Measurements from ENCODE around the gene LSMEM2.
"Not testable (repeated sequence)": the region's sequence is repeated elsewhere in the genome, so short reads cannot be mapped to it uniquely, and the experiment has no call there.

Gene LSMEM2

DNA sequence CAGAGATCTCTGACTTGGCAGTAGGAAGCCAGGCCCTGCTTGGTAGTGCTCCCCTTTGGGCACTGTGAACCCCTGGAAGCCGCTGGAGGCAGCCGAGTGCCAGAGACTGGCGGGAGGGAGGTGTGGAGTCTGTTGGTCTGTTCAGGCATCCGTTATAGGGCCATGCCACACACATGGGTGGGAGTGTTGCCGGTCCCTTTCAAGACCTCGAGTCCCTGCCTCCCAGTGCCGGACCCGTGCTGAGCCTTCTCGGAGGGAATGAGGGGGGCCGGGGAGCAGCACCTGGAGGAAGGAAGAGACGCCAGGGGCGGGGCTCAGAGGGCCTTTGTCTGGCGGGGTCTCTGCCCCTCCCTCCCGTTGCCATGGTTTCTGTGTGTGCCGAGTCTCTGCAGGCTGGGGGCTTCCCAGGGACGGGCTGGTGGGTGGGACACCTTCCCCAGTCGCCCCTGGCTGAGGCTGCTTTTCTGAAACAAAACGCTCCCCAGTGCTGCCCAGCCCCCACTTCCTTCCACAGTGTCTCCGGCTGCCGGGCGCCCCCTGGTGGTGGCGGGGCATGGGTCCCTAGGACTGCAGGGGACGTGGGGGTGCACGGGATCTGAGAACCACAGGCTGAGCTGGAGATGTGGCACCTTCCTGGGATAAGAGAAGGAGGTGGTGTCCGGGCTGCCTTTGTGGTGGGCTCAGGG, 32.9 kb upstream of the LSMEM2 start:
- DNase-seq (ENCODE audit: low read depth in 2 of 2), result peak; percentile 87 to 89

DNA sequence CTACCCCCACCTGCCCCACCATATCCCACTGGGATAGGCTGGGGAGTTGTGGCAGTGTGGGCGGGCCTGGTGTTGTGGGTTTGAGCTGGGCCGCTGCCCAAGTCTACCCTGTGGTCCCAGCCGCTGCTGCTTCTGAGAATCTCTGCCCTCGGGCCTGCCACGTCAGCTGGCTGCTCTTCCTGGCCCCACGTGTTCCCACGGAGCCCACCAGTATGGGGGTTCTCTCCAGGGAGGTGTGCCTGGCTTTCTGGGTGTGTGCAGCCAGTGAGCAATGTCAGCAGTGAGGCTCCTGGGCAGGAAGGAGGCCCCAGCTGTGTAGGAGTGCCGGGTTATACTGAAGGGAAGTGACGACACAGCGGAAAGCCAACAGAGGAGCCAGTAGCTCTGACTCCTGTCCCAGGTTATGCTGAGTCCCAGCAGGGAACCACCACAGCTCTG, 32.4 kb upstream of the LSMEM2 start:
- DNase-seq (ENCODE audit: low read depth in 2 of 2), result peak; percentile 79 to 83

DNA sequence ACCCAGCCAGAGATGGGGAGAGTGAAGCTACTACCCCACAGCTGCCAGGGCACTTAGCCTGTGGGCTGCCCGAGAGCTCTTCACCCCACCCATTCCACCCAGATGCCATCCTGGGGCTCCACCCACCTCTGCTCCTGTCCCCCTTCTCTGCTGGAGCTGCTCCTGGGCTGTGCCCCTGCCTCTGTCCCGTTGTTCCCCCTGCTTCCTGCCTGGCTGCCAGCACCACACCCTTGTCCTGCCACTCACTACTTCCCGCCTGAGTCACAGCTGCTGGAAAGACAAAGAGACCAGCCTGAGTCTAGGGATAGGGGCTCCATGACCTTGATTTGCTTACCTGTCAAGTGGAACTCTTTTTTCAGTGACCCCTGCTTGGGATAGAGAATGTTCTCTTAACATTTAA, 30.5 kb upstream of the LSMEM2 start:
- no peak for DNase-seq (ENCODE audit: low read depth in 2 of 2)

DNA sequence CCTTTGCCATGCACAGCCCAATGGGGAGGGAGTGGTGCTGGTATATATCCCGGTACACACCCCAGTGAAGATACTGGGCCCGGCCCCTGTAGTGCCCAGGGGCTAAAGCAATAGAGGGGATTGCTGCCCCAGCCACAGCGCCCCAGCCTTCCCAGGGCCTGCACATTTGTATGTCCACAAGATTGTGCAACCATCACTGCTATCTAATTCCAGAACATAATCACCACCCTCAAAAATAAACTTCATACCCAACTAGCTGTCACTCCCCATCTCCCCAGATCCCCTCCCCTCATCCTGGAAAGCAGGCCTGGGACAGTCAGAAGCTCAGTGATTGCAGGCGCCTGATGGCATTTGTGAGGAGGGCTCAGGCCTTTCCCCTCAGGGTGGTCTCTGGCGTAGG, 29.4 kb upstream of the LSMEM2 start:
- no peak for DNase-seq (ENCODE audit: low read depth in 2 of 2)

DNA sequence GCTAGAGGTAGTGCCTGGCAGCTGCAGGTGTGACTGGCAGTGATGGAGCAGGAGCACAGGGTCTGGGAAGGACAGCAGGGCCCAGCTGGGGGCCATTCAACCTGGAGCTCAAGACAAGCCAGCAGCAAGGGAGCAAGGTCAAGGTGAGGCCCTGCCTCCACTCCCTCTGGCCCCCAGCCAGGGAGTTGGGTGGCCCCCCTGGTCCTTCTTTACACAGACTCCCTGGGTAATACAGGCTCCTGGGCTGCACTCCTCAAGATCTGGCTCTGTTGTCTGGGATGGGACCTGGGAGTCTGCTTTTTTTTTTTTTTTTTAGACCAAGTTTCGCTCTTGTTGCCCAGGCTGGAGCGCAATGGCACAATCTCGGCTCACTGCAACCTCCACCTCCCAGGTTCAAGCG, 28.4 kb upstream of the LSMEM2 start:
- DNase-seq (ENCODE audit: low read depth in 2 of 2), result no peak

DNA sequence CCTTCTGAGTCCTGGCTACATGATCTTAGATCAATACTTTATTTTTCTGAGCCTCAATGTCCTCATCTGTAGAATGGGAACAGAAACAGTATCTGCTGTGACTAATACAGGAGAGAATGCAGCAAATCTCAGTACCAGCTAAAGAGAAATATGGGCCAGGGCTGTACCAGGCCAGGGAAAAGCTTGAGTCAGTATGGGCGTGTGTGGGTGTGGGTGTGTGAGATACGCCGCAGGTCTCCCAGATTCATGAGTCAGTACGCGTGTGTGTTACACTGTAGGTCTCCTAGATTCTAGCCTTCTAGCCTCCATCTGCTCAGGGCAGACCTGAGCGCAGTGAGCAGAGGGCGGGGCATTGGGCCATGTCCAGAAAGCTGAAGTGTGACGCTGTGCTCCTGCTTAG, 27.7 kb upstream of the LSMEM2 start:
- DNase-seq (ENCODE audit: low read depth in 2 of 2), result peak; percentile 39 to 52

DNA sequence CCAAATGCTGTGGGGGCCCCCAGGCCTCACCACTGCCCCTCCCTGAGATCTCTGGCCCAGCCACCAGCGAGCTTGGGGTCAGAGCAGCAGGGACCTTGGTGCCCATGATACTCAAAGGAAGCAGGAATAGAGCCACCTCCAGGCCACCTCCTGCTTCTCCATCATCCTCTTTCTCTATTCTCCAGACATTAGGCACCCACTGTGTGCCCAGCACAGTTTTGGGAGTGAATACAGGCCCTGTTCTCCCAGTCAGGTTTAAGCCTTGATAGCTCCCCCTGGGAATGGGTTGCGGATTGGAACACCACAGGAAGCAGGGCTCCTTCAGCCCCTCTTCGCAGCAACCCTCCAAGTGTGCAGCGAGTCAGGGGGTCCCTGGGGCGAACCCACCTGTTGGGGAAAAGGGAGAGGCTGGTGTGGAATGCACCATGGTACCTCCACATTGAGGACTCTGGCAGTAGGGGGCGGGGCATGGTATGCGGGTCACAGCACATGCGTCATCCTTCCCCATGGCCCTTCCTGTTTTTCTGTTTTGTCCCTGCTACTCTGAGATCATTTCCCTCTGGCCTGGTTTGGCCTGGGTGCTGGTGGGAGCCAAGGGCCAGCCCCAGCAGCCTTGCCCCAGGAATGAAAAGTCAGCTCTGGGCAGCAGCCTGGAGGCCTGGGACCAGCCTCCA, 24.2 kb upstream of the LSMEM2 start:
- DNase-seq (ENCODE audit: low read depth in 2 of 2), result no peak

DNA sequence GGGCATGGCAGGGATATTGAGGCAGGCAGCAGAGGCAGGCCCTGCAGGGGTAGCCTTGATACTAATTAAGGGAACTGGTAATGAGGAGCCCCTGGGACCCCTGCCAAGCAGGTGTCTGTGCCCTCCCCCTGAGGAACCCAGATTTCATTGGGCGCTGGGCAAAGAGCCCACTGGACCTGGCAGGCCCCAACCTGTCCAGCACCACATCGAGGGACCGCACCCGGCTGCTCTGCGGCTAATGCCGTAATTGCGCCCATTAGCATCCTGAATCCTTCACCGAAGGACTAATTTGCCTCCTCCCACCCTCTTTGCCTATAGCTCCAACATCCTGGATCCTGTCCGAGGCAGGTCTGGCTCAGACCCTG, 23.7 kb upstream of the LSMEM2 start:
- no peak for DNase-seq (ENCODE audit: low read depth in 2 of 2)

DNA sequence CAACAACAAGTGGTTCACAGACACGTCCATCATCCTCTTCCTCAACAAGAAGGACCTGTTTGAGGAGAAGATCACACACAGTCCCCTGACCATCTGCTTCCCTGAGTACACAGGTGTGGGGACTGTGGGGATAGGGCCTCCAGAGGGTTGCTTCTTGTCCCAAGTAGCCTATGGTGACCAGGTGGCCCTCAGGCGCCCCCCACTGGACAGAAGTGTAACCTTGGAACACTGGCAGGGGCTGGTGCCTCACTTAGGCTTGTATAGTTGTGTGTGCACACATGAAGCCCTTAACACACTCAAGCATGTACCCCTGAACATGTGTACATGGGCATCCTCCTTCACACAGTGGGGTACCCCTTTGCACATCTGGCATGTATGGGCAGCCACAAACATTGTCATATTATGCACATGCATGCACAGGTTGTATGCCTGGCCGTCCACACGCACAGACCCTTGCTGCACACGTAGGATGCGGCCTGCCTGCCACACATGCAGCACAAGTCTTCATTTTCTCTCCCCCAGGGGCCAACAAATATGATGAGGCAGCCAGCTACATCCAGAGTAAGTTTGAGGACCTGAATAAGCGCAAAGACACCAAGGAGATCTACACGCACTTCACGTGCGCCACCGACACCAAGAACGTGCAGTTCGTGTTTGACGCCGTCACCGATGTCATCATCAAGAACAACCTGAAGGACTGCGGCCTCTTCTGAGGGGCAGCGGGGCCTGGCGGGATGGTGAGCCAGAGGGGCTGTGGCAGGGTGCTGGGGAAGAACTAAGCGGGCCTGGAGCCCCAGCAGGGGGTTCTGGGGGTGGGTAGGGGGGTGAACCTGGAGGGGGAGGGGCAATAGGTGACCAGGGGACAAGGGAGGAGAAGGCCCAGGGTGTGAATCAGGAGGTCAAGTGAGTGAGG, 21.7 kb upstream of the LSMEM2 start:
- no peak for DNase-seq (ENCODE audit: low read depth in 2 of 2)

DNA sequence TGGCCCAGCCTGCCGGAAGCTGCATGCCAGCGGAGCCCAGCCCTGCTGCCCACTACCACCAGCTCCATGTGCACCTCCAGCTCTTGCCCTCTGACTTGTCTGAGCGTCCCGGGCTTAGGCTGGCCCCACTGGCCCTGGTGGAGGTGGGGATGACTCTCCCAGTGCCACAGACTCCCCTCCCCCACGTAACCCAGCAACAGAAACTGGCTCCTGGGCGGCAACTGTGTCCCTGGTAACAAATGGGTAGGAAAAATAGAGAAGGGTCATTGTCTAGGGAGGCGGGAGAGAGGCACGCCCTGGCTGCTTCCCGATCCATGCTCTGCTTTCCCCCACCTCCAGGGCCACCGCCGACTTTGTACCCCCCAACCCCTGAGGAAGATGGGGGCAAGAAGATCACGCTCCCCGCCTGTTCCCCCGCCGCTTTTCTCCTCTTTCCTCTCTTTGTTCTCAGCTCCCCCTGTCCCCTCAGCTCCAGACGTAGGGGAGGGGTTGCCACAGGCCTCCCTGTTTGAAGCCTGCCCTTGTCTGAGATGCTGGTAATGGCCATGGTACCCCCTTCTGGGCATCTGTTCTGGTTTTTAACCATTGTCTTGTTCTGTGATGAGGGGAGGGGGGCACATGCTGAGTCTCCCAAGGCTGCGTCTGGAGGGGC, 20.7 kb upstream of the LSMEM2 start:
- no peak for DNase-seq (ENCODE audit: low read depth in 2 of 2)

DNA sequence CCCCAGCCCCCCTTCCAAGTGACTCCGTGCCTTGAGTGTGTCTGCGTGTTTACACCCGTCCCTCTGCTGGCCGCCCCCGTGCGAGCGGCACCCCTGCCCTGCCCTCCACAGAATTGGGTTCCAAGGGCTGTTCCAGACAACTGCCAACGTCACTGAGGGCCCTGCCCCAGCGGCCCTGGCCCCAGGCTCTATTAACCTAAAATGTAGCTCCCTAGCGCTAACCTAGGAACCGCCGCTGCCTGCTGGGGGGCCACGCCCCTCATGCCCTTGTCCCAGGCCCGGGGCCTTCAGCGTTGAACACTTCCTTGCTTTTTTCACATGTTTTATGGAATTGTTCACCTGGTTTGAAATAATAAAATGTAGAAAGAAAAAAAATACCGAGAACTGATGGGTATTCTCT, 19.9 kb upstream of the LSMEM2 start:
- no peak for DNase-seq (ENCODE audit: low read depth in 2 of 2)

DNA sequence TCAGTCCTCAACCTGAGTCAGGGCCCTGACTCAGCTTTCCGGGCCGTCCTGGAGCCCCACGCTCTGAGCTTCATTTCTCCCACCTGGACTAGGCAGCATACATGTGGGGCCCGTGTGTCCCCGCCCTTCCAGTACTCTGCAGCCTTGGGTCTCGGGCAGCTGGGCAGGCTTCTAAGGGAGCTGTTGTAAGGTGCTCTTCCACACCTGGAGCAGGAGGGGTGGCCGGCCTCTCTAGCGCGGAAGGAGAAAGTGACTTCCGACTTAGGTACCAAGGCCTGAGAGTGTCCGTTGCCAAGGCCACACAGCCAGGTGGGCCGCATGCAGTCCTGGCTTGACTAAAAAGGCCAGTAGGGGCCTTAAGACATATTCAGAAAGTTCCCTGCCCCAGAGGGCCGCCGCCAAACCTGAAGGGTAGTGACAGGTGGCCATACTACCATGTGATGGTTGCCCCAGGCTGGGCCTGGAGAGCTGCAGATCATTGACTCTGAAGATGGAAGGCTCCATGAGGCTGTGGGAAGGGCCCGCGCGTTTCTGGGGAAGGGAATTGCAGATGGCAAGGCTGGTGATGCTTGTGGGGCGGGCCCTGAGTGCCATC, 19.4 kb upstream of the LSMEM2 start:
- DNase-seq (ENCODE audit: low read depth in 2 of 2), result no peak

DNA sequence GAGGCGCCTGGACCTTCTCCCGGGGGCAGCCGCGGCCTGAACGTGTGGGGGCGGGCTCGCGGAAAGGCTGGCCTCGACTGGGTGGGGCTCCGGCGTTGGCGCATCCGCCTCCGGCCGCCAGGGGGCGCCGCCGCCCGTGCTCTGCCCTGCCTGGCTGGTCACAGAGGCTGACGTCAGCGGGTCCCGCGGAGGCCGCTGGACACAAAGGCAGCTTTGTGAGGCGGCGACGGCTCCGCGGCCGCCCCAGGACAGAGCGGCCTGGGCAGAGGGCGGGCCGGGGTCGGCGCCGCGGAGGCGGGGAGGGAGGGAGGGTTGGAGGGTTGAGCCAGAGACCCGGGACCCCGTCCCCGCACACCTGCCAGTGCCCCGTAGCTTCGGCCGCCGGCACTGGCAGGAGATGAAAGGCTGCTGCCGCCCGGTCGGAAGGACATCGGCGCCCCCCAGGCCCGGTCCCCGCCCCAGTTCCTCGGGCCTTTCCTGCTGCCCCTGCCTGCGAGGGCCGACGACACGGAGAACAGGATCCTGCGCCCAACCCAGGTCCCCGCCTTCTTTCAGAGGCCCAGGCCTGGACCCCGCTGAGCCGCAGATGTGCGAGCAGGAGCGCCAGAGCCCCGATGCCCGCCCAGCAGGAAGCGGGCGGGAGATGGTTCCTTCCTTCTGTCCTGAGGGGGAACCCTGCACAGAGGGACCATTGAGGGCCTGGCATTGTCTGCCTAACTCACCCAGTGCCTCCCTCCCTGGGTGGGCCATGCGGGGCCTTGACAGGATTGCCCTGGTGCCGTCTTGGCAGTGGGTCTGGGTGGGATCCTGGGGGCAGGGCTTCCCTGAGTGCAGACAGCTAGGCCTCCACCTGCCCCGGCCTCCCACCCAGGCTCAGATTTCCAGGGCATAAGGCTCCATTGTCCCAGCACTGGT, 18.6 kb upstream of the LSMEM2 start:
- DNase-seq (ENCODE audit: low read depth in 2 of 2), result peak; percentile 44 to 76

DNA sequence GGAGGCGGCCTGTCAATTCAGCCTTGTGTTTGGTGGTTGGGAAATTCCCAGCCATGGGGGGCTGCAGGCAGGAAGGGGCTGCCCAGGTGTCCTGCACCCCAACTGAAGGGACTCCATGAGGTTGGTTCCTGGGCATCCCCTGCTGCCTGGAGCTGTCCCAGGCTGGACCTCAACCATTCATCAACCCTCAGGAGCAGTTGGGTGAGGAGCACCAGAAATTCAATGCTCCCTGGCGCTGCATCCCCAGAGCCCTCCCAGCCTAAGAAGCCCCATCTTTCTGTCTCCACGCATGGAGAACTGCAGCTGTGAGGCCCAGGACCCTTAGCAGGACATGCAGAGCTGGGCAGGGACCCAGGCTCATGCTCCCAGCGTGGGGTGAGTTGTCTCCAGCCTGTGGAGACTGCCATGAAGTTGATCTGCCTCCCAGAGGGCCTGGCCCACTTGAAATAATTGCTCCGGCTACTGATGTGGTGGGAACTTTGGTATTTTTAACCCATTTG, 17.9 kb upstream of the LSMEM2 start:
- DNase-seq (ENCODE audit: low read depth in 2 of 2), result no peak

DNA sequence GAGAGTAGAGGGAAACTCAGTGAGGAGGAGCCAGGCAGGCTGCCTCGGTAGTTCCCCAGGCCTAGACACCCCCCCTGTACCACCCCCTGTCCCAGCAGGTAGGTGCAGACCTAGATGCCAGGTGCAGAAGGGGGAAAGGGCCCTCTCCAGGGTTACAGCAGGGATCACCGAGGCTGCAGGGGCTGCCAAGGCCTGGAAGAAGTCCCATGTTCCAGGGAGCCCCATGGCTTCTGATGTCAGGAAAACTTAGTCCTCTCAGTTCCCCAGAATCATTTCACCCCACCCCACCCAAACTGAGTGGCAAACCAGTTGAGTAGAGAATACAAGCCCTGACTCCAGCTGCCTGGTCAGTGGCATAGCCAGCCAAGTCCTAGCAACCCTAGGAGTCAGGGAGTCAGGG, 17.4 kb upstream of the LSMEM2 start:
- no peak for DNase-seq (ENCODE audit: low read depth in 2 of 2)

DNA sequence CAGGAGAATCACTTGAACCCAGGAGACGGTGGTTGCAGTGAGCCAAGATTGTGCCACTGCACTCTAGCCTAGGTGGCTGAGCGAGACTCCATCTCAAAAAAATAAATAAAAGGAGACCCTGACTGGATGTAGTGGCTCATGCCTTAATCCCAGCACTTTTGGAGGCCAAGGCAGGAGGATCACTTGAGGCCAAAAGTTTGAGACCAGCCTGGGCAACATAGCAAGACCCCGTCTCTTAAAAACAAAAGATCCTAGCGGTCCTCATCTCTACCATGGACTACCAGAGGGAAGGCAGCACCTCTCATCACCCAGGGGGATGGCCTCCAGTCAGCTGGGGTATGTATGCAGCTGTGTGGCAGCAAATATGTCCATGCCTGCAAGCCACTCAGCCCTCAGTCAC, 16.7 kb upstream of the LSMEM2 start:
- not testable (repeated sequence) for DNase-seq (ENCODE audit: low read depth in 2 of 2)

DNA sequence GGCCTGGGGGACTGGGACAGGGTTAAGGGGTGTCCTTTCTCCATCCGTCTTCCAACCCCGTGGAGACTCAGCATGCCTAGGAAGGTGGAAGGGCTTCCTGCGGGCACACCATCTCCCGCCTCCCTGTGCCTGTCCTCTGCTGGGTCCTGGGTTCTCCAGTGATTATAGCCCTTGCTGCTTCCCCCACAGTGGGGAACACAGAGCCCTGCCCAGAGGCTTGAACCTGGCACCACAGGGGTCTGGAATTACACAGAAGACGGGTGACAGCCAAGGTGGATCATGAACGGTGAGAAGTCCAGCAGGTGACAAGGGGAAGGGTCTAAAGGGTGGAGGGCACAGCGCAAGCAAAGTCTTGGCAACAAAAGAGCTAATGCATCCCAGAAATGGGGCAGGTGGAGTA, 16.1 kb upstream of the LSMEM2 start:
- DNase-seq (ENCODE audit: low read depth in 2 of 2), result no peak

DNA sequence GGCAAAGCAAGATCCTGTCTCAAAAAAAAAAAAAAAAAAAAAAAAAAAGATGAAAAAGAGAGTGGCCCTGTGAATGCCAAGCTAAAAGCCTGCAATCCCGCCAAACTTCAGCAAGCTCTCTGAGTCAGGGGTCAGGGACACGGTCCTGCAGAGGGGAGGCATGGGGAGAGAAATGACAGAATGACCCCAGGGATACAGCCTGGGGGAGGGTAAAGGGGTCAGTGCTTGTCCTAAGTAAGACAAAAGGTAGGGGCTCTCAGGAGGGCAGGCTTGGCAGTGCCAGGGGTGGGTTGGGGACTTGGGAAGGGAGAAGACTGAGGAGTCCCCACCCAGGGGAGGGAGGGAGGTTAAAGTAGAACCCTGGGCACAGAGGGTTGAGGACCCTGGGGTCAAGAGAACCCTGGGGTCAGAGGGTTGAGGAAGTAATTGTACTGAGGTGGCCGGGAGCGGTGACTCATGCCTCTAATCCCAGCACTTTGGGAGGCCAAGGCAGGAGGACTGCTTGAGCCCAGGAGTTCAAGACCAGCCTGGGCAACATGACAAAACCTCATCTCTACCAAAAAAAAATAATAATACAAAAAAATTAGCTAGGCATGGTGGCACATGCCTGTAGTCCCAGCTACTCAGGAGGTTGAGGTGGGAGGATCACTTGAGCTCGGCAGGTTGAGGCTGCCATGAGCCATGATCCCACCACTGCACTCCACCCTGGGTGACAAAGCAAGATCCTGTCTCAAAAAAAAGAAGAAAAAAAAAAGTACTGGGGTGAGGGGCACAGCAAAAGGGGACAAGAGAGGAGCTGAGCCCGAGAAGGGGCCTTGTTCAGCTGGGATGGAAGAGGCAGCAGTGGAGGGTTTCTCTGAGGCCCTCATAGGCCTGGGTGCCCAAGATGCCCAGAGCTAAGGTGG, 15.2 kb upstream of the LSMEM2 start:
- no peak for DNase-seq (ENCODE audit: low read depth in 2 of 2)

DNA sequence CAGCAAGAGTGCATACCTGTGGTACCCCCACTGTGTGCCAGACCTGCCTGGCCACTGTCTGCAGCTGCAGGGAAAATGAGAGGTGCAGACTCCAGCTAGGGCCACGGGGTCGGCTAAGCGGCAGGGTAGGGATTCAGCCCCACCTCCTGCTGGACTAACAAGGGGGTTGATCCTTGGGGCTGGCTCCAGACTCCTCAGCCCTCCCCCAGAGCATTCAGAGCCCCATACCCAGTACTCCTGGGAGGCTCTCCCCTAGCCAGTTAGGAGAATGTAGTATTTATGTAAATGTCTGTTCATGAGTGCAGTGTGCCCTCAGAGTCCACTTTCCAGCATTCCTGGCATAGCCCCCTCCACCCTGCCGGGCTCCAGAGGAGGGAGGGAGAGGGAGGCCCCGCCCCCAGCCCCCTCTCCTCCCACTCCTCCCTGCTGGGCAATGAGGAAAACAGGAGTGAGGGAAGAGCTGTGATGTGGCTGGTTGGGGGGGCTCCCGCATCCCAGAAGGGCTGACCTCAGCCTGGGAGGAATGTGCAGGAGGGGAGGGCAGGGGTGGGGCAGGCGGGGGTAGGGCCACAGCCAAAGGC, 14.4 kb upstream of the LSMEM2 start:
- no peak for DNase-seq (ENCODE audit: low read depth in 2 of 2)

Measured in stimulated activated CD8-positive, alpha-beta memory T cell treated with anti-CD3 and anti-CD28 coated beads, Interleukin-7, amount 100 ng/mL, for 4 hours (primary cell).